ENCODE measurements around the gene VSX2.

VSX2 gene

GRCh38 chr14:74223016-74223415, 16.2 kb upstream of the VSX2 start:
- no peak for DNase-seq

- DNase-seq: no peak
Observed at GRCh38 chr14:74231784-74232183, 7.5 kb upstream of the VSX2 start.

- DNase-seq: no peak
Observed at GRCh38 chr14:74235017-74235416, 4.2 kb upstream of the VSX2 start.

DNA sequence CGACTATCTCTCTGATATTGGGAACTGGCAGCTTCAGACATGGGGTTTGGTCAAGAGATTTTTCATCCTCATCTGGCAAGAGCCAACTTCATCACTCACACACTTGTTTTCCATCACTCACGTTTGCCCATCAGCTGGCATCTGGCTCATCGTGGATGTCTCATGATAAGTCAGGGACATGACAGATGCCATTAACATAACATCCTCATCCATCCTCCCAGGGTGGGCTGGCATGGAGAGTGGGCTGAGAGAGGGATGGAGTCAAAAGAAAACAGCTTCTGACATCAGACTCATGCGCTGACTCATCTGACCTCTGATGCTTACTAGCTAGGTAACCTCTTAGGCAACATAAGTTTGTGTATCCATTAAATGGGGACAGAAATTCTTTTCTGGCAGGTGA, 1.8 kb upstream of the VSX2 start:
- no peak for DNase-seq

DNA sequence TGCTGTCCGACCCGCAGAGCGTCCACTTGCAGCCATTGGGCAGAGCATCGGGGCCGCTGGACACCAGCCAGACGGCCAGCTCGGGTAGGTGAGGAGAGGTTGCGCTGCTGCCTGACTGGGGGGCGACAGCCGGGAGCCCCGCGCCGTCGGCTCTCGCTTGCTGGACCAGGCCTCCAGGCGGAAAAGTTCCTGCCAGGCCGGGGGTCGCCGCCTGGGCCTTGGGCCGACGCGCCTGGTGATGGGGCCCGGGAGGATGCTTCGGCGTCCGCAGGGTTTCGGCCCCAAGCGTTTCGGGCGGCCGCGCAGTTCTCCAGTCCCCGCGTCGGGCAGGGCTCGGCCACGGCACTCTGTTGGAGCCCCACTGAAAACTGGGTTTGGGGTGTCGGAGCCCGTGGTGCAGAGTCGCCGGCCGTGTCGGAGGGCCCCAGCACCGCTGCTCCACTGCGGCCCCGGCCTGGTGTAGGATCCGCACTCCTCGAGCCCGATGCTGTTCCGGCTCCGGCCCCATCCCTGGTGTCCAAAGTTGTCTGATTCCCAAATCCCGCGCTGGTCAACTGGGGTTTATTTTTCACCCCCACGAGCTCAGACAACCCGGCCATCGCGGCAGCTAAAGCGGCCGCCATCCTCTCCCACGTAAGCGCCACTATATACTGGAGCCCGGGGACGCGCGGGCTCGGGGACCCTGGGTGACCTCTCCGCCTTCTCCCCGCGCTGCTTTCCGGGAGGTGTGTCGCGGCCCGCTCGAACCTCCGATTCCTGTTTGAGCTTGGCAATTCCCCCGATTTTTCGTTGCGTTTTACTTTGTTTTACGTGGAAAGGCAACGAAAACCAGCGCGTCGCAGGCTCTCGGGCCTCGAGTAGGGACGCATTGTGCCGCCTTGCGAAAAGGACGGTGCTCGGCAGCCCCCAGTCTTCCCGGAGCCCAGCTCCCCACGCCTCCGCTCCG, 872 bp downstream of the VSX2 start:
- no peak for DNase-seq

DNA sequence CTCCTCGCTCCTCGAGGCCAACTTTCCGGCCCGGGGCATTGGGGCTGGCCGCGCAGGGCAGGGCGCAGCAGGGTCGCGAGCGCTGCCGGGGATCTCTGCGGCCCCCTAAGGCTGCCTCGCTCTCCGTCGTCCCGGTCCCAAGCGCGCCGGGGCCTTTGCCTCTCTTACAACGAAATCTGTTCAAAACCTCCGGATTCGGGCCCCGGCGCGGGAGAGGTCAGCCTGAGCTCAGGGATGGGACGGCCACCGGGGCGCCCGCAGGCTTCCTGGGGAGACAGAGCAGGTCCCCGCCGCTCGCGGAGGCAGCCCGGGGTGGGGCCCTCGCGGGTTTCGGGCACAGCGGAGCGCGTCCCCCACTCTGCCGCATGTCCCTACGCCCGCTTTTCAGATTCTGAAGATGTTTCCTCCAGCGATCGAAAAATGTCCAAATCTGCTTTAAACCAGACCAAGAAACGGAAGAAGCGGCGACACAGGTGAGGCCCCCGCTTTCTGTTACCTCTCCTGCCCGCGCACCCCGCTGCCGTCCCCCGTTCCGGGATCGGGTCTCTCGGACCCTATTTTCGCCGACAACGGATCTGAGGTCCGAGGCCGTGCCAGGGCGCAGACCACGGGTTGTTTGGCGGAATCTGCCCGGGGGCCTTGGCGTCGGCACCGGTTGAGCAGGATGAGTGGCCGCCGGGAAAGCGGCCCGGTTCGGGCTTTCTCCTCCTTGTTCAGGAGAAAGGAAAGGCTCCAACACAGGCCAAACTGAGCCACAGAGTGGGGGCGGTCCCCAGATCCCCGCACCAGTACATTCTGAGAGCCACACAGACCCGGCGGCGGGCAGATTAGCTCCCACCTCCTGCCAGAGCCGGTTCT, 1.8 kb downstream of the VSX2 start:
- DNase-seq: no peak

GRCh38 chr14:74241652-74242017, 2.4 kb downstream of the VSX2 start:
- no peak for DNase-seq

- DNase-seq: no peak
Observed at GRCh38 chr14:74242021-74242779, 3.0 kb downstream of the VSX2 start.

- no peak for DNase-seq
Observed at GRCh38 chr14:74242780-74243042, 3.5 kb downstream of the VSX2 start.

DNA sequence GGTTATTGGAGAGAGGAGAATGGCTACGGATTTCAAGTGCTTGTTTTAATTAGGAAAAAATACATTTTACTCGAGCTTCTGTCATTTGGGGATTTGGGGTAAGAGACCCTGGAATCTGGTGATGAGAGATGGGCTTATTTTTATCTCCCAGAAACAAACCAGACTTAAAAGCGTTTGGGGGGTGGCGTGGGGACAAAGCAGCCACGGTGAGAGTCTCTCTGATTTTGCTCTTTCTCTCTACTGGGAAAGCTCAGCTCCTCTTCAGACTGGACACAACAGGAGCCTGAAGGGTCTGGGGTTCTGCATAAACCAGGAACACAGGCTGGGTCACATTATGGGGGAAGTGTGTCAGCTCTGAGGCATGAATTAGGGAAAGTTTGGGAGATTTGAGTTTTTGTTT, 3.8 kb downstream of the VSX2 start:
- no peak for DNase-seq

DNA sequence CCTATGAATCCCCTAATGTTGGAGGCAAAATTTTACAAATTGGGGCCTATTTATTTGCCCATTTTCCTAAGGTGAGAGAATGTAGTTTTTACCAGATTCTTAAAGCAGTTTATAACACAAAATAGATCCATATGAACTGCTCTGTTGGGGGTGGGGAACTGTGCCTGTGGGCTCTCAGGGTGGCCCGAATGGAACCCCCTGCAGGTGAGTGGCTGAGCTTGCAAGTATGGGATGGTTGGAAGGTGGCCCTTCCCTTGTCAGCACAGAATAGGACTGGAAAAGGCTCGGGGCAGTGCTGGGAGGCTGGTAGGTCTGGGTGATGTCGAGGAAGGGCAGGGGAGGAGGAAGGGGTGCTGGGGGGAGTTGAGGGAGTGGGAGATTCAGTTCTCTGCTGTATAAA, 4.9 kb downstream of the VSX2 start:
- DNase-seq: no peak

GRCh38 chr14:74245292-74245691, 6.0 kb downstream of the VSX2 start:
- no peak for DNase-seq

DNA sequence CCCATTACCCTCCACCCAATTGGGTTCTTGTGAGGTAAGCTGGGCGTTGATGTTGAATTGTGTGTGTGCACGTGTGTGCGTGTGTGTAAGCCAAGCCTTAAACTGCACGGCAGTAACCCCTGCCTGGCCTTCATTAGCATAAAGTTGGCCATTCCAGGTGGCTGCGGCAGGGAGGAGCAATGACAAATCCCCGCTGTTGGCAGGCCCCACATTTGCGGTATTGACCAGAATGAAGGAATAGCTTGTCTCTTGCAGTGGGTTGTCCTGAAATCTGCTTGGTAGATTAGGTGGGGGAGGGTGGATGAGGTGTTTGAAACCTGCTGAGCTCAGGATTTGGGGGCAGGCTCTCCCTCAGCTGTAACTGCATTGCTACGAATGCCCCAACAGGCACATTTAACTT, 7.3 kb downstream of the VSX2 start:
- no peak for DNase-seq

- no peak for DNase-seq
Observed at GRCh38 chr14:74248017-74248416, 8.8 kb downstream of the VSX2 start.

- DNase-seq: no peak
Observed at GRCh38 chr14:74249433-74250375, 10.5 kb downstream of the VSX2 start.

GRCh38 chr14:74255281-74255680, 16.0 kb downstream of the VSX2 start:
- DNase-seq: peak; percentile 55

- peak; percentile 96 for DNase-seq
Observed at GRCh38 chr14:74257078-74257940, 18.1 kb downstream of the VSX2 start.

- DNase-seq: peak; percentile 52
Observed at GRCh38 chr14:74257941-74258763, 18.9 kb downstream of the VSX2 start.

DNA sequence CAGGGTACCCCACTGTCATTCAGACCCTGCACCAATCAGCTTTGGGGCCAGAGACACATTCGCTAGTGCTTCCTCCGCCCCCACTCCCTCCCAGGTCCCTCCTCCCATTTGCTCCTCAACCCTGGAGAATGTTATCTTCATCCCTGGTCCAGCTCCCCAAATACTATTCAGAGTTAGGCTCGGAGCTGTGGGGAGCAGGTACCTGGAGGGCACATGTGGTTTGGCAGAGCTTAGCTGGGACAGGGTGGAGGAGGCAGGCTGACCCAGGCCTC, 19.5 kb downstream of the VSX2 start:
- no peak for DNase-seq

DNA sequence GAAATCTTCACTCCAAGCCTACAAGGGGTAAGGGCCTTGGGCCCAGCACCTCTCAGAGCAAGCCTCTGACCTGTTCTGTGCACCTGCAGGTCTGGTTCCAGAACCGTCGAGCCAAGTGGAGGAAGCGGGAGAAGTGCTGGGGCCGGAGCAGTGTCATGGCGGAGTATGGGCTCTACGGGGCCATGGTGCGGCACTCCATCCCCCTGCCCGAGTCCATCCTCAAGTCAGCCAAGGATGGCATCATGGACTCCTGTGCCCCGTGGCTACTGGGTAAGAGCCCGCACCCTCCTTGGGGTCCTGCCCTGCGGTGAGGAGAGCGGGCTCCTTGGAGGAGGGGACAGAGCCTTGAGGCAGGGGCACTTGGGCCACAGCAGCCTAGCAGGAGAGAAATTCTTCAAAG, 20.3 kb downstream of the VSX2 start:
- DNase-seq: no peak
